HG02852 (cell line): ENCODE data around the gene ADM2.

ENCODE experiments used
- ATAC-seq: cut with Tn5 transposase; IDR thresholded peaks from one replicate; pipeline ENCODE4 v1.9.1; 2021; ENCODE audit warnings: mild to moderate bottlenecking, moderate library complexity; ENCODE audit not compliant: unreplicated experiment

Gene ADM2

DNA sequence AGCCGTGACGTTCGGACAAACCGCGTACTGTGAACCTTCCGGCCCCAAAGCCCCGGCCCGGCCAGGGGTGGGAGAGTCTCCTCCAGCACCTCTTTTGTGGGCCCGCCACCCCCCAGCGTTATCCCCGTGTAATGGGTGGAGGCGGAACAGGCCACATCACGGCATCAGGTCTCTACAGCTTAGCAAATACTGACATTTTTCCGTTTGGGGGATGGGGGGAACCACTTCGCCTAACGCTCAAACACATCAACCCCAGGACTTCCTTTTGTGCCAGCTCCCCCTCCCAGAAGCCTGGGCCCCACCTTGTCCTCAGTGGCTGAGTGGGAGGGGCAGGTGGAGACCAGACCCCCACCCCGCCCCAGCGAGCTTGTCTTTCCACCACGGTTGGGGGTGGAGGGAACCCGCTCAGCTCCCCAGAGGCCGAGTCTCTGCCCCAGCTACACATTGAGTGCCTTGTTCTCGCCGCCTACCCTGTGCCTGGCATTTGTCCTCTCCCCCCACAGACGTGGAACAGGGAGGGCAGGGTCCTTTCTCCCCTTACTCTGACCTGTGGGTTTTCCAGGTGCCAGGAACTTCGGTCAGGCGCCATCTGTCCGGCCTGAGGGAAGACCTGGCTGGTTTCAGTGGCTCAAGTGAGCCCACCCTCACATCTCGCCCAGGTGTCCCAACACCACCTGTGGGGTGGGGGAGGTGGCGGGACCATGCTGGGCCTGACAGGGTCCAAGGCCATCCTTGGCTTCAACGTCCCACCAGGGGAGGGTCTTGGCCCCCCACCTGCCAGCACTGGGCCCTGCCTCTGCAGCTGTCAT is 36.1 kb upstream of the ADM2 start:
- no peak for ATAC-seq

DNA sequence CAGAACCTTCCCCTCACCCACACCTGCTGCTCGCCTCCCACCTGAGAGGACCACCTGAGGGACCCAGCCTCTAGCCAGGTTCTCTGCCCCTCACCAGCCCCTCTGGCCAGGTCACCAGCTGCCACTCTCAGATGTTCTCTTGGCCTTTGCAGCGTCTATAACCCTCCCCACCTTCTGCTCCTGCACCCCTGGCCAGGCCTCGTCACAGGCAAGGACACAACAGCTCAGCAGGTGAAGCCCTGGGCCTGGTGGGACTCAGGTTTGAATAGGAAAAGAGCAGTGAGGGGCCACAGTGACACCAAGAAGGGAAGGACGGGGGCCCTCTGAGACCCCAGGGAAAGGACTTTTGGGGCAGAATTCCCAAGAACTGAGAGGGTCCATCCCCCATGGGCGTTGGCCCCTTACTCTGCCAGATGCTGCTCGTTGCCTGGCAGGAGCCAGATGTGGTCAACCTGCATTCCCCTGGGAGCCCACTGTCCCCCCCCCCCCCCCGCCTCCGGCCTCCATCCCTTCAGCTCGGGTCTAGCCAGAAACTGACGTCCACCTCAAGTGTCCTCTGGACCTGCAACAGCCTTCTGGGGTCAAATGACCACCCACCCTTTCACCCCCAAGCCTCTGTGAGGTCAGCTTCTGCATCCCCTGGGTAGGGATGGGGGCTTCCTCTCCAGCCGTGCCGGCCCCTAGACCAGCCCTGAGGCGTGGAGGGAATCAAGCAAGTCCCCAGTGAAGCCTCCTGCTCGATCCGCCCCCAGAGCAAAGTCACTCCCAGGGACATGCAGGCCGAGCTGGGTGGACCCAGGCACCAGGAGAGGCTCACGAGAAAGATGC is 35.2 kb upstream of the ADM2 start:
- no peak for ATAC-seq

GRCh38 chr22:50446708-50447575 is 34.4 kb upstream of the ADM2 start:
- ATAC-seq, result no peak

DNA sequence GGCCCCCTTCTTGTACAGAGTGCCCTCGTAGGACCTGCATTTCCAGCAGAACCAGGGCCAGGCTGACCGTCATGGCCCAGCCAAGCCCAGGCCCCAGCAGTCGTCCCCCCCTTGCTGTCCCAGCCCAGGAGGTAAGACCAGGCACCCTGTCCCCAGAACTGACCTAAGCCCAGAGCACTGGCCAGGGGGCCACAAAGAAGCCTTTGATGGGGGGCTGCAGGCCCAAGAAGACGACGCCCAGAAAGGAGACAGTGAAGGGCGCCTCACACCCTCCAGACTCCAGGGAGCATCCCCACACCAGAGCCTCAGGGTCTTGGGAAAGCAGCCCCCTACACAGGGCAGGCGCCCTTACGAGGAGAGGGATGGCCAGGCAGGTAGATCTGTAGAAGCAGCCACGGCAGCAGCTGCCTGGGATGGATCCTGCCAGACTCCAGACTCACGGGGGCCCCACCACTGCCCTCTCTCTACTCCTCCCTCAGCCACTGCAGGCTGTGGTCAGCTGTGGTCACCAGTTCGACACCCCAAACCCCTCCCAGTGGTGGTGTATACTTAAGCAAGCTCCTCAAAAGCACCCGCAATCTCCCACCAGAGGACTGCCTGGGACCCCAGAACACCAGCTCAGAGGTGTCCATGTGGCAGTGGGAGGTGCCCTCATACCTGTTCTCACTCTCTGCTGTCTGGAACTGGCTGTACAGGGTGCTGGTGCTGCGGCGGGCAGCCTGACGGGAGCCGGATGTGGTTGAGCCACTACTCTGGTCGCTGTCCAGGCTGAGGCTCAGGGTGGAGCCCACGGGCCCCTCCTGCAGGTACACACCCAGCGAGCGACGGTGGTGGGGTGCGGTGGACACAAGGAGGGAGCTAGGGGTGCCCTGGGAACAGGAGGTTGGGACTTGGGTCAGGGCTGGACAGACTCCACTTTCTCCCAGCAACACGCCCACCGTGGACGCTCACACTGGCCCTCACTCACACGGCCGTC is 33.5 kb upstream of the ADM2 start:
- ATAC-seq, result no peak

- no peak for ATAC-seq
Observed at GRCh38 chr22:50452649-50453048, 28.7 kb upstream of the ADM2 start.

DNA sequence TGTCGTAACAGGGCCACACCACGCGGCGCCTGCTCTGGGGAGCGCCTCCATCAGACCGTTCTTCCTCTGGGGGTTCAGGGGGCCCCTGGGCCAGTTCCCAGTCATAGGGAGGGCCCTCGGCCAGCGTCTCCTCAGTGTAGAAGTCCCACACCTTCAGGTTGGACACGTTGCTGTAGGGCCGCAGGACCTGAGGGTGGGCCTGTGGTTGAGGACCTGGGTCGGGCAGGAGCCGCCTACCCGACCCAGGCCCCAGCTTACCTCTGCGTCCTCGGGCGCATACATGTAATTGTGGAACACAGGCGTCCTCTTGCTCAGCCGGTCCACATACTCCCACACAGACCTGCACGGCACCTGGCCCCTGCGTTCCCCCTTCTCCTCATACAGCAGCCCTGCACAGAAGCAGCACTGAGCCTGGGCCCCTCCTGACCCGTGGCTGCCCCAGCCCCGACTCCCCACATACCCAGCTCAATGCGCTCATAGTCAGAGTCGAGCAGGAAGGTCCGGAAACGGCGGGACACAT is 26.7 kb upstream of the ADM2 start:
- ATAC-seq, result no peak

- ATAC-seq, result no peak
Observed at GRCh38 chr22:50455201-50455600, 26.1 kb upstream of the ADM2 start.

DNA sequence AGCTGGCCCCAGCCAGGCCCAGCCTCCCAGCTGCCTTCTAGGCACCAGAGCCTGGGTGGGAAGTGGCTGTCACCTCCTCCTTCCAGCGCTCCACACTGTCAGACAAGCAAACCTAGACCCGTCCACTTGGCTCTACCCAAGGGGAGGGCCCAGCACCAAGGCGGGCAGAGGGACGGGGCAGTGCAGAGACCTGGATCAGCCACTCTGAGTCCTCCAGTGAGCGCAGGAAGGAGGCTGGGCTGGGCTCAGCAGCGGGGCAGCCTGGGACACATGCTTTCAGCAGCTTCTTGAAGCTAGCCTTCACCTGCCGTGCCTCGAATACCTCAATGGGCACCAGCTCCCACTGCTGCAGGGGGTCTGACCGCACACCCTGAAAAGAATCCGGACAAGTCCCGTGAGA is 25.3 kb upstream of the ADM2 start:
- ATAC-seq, result no peak

DNA sequence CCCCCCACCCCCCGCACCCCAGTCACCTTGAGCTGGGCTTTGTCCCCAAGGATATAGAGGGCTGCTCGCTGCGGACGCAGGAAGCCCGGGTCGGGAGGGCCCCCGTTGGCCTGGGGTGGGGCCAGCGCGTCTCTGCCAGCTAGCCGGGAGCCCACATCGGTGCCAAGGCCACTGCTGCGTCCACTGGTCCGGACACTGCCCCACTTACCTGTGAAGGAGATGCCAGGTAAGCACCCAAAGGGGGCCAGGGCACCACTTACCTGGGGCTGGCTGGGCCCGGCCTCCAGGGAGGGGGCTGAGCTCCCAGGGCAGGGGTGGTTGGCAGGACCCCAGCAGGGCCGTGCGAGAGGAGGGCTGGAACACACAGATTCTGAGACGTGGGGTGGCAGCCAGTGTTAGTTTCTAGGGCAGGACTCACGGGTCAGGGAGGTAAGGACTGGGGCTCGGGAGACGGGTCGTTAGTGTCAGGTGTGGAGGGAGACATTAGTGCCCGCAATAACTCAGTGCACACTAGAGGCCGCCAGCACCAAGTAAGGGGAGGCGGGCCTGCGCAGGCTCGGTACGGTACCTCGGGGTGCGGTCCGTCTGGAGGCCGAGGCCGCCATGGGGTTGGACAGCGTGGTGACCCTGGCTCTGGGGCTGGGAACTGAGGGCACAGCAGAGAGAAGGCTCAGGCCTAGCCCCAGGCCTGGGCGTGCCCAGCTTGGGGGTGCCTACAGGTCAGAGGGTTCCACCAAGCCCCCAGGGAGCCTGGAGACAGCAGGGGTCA is 24.7 kb upstream of the ADM2 start:
- no peak for ATAC-seq

DNA sequence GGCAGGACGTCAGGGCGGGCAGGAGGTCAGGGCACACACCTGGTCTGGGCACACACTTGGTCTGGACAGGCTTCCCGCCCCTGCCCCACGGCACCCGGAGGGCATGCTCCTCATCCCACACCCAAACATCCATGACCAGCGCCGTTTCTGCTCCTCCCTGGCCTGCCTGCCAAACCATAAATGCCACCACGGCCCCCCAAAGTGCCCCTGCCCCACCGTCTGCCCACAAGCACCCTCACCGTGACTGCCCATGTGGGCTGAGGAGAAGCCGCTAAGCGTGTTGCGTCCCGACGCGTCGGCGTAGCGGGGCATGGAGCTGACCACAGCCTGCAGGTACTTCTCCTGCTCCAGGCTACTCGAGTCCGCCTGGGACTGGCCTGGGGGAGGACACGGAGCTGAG is 22.3 kb upstream of the ADM2 start:
- no peak for ATAC-seq

DNA sequence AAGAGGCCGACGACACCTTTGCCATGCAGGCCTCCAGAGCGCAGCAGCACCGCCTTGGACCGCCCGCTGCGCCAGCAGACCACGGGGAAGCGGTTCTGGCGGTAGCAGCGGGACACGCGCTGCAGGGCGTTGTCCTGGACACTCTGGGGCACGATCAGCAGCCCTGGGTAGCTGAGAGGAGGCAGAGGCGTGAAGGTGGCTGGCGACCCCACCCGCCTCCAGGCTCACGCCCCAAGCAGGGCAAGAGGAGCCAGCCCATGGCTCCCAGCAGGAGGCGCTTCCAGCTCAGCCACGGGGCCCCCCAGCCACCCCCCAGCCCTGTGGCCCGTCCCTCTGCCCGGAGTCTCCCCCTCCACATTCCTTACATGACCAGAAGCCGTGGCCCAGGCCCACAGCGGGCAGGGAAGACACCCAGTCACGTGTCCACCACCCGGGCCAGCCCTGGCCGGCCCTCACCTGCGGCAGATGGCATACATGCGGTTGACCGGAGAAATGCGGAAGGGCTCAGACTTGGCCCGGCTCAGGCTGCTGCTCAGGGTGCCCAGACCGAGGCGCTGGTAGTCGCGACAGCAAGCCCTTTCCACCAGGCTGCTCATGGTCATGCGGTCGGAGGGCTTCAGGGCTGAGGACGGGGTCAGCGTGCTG is 21.7 kb upstream of the ADM2 start:
- no peak for ATAC-seq

- ATAC-seq, result no peak
Observed at GRCh38 chr22:50460938-50461337, 20.4 kb upstream of the ADM2 start.

DNA sequence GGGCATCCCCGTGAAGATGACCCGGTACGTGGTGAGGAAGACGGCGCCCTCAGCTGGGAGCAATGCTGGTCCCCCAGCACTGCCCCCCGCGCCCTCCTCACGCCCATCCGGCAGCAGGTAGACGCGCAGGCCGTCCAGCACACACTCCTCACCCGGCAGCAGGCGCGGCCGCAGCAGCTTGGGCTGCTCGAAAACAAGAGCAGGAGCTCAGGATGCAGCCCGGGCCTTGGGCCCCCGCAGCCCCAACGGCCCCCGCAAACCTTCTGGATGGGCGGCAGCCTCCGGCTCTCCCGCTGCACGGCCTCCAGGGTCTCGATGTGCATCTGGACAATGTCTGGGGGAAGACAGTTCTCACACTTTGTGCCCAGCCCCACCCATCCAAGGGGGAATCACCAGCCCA is 19.8 kb upstream of the ADM2 start:
- ATAC-seq, result no peak

DNA sequence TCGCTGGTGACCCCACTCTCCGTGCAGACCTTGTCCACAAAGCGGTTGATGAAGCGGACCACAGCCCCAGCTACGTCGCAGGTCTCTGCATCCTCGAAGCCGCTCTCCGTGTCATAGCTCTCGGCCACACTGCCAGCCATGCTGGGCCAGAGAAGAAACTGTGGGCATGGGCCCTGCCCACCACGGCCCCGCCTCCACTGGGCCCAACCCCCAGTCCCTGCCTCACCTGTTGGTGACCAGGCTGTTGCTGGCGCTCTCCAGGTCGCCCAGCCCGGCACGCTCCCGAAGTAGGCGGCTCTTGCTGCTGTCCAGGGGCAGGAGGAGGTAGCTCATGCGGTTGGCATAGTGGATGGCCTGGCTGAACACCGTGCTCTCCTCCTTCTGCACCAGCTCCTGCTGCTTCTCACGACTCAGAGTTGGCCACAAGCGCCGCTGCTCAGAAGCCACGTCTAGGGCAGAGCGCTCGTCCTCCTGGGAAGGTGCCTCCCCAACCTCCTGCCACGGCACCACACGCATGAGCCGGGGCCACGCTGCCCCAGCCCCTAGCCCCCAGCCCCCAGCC is 19.3 kb upstream of the ADM2 start:
- ATAC-seq, result no peak

DNA sequence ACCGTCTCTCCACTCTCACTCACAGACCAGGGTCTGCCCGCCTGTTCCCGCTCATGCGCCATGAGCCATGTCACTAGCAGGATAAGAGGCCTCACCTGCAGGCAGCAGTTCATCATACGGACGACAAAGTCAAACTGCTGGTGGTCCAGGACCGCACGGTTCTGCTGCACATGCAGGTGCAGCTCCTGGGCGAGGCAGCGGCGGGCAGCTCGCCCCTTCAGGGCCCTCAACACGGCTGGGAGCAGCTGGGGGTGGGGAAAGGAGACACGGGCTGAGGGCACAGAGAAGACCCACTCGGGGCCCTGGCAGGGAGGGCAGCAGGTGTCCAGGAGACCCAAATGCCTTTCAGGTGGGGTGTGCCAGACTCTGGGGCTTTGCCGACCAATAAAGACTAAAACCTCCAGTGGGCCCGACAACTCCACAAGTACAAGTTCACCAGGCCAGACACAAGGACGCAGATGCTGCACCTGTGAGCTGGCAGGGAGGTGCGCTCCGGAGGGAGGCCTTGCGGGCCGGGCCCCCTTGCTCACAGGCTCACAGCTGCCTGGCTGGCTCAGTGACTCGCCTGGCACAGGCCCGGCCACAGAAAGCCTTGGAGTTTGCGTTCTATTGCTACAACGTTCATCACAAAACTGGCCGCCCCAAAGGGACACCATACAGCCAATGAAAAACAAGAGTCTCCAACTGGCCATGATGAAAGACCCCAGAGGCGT is 18.0 kb upstream of the ADM2 start:
- no peak for ATAC-seq

DNA sequence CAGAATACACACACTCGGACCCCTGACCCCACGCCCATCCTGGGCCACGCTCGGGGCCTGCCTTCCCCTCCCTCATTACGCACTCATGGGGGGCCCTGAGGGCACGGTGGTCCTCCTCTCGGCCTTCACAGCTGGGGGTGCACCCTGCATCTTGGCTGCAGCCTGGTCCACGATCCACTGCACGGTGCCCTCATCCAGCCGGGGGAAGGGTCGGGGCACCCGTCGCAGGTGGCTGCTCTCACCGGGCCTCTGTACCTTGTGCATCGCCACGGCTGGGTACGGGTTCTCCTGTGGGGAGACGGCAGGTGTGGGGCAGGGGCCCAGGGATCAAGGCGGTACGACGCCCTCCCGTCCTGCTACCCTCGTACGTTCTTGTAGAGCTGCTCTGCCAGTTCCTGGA is 16.9 kb upstream of the ADM2 start:
- no peak for ATAC-seq

DNA sequence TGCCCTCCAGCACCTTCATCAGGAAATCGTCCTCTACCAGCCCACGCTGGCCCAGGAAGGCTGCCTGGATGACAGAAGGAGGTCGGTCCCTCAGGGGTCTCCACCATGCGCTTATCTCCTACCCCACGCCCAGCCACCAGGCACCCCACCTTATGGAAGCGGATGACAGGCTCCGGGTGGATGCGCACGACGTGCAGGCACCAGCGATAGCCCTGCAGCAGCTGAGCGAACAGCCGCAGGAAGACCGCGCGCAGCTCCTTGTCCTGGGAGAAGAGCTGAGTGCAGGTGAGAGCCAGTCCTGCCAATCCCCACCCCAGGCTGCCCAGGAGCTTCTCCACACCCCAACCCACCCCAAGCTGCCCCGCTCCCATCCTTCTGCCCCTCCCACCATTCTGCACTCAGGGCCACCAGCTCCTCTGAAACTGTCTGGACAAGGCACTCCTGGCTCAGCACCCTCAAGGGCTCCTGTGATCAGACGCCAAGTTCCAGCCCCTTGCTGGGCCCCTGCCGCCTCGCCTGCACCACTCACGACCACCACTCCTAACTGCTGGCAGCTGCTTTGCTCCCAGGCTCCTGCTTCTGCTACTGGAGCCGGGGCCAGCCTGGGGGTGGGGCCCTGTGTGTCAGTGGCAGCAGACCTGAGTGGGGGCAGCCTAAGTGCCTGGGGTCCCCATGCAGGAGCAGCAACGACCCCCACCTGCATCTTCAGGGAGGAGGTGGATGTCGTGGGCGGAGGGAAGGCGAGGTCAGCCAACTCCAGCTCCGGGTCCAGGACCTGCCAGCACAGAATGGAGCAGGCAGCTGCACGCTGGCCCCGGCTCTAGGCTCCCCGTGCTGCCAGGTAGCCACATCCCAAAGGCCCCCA is 16.0 kb upstream of the ADM2 start:
- no peak for ATAC-seq
